Immature natural killer cell (primary cell): Measurements from ENCODE around the gene CDV3. TPM values are rescaled to one million over a fixed set of nuclear protein-coding genes. Genes with fewer than 3 reads are reported as not detected.
"Not testable (repeated sequence)": the region's sequence is repeated elsewhere in the genome, so short reads cannot be mapped to it uniquely, and the experiment has no call there.

Experiments
- DNase-seq, 3 donors: peaks; one replicate each; pipeline ENCODE4 v3.0.0; 2022; ENCODE audit warnings: mixed read lengths in 1 of 3
- H3K27ac Mint-ChIP-seq, 6 donors: one replicate each; pipeline ENCODE4 v1.8.0; 2020; ENCODE audit warnings: mixed read lengths in 6 of 6, mild to moderate bottlenecking in 5 of 6, inconsistent platforms in 4 of 6, moderate library complexity in 3 of 6
- H3K27me3 Mint-ChIP-seq, 3 donors: one replicate each; pipeline ENCODE4 v1.8.0; 2020 to 2021; ENCODE audit warnings: low read depth in 3 of 3, mild to moderate bottlenecking in 3 of 3, mixed read lengths in 3 of 3, moderate library complexity in 3 of 3, inconsistent platforms in 1 of 3
- H3K36me3 Mint-ChIP-seq, 3 donors: one replicate each; pipeline ENCODE4 v1.8.0; 2020; ENCODE audit warnings: mixed read lengths in 3 of 3, inconsistent platforms in 2 of 3, mild to moderate bottlenecking in 2 of 3
- H3K4me1 Mint-ChIP-seq, 2 donors: one replicate each; pipeline ENCODE4 v1.8.0; 2020; ENCODE audit warnings: inconsistent platforms in 2 of 2, mild to moderate bottlenecking in 2 of 2, mixed read lengths in 2 of 2, moderate library complexity in 1 of 2
- H3K4me3 Mint-ChIP-seq, 5 donors: one replicate each; pipeline ENCODE4 v1.8.0; 2020; ENCODE audit warnings: mild to moderate bottlenecking in 5 of 5, mixed read lengths in 5 of 5, inconsistent platforms in 3 of 5, moderate library complexity in 3 of 5
- H3K9me3 Mint-ChIP-seq, 6 donors: one replicate each; pipeline ENCODE4 v1.8.0; 2020; ENCODE audit warnings: mild to moderate bottlenecking in 6 of 6, mixed read lengths in 6 of 6, inconsistent platforms in 4 of 6, moderate library complexity in 3 of 6
- polyA plus RNA-seq, 3 donors: library from polyadenylated mRNA; unstranded; fragments of 300-500 nt; fragmentation: Illumina TruSeq; gene quantifications; one replicate each; pipeline ENCODE4 v1.2.3, GENCODE V29; 2021

The CDV3 gene, protein sequence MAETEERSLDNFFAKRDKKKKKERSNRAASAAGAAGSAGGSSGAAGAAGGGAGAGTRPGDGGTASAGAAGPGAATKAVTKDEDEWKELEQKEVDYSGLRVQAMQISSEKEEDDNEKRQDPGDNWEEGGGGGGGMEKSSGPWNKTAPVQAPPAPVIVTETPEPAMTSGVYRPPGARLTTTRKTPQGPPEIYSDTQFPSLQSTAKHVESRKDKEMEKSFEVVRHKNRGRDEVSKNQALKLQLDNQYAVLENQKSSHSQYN
- 10 to 100 TPM; 29.4 to 44.4 (median 30.9) TPM for polyA plus RNA-seq

DNA sequence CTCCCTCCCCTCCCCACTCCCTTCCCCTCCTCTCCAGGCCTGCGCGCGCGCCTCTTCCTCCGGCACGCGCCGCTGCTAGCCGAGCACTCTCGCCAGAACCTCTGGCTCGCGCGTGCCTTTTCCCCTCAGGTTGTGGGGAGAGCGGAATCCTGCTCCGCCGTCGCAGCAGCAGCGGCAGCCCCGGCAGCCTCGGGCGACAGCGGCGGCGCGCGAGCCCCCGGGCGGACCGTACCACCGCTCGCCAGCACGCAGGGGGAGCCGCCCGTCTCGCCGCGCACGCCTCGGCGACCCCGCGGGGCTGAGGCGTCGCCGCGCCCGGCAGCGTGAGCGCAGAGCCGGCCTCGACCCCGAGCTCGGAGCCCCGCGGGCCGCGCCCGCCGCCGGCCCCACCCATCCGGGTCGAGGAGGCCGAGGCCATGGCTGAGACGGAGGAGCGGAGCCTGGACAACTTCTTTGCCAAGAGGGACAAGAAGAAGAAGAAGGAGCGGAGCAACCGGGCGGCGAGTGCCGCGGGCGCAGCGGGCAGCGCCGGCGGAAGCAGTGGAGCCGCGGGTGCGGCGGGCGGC lies at the start of gene CDV3:
Gene CDV3 (plus strand): TSS at position 58 of the 566 bp plus-strand sequence. CDS start 359 bp downstream, at position 417.
- DNase-seq: peak in 2 of 3 donors; percentile 91

DNA sequence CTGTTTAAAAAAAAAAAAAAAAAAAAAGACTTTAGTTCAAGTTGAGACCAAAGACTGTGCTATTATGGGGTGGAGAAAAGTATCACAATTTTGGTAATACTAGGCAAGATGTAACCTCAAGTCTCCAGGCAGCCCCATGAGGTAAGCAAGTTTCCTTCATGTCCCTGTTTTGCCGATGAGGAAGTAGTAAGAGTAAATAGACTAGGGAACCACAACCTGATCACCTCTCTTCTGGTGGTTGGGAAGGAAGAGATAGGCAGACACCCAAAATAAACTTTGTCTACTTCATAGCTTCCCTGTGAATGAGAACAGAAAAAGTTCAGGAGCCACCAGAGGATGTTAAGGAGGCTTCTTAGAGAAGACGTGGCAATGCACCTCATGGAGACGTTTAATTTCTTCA lies 49.7 kb upstream of the CDV3 start:
- not testable (repeated sequence) for H3K9me3 Mint-ChIP-seq, H3K4me1 Mint-ChIP-seq, H3K27me3 Mint-ChIP-seq, H3K27ac Mint-ChIP-seq, H3K4me3 Mint-ChIP-seq, H3K36me3 Mint-ChIP-seq, DNase-seq

More for the DNA sequence above, at the start of gene CDV3:
- Mint-ChIP-seq H3K27ac (peak within 1 kb of the TSS; percentile 99 to 100 (median 100)), H3K9me3 (no peaks in the 10 kb centered on the region), H3K36me3 (peaks cover 13 to 19% (median 17%) of the 10 kb centered on the region in 3 donors), H3K27me3 (peaks cover 12 to 17% (median 13%) of the 10 kb centered on the region in 3 donors), H3K4me1 (peaks cover 58 to 70% of the 10 kb centered on the region in 2 donors), H3K4me3 (peak within 1 kb of the TSS; percentile 94 to 99 (median 97))

DNA sequence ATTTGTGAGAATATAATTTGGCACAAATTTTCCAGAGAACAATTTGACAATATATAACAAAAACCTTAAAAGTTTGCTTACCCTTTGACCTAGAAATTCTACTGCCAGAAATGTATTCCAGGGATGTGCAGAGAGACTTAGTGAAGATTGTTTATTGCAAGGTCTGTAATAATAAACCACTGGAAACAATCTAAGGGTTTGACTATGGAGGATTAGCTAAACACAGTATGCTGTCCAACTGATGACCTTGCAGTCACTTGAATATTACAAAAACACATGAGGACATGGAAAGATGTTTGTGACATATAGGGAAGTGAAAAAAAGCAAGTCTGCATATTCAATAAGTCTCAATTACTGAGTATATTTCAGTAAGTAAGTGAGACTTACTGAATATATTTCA lies 48.1 kb upstream of the CDV3 start:
- Mint-ChIP-seq H3K27ac (no peak overlapping the region), H3K36me3 (peaks cover 0 to 4% (median 0%) of the 10 kb centered on the region in 3 donors), H3K9me3 (no peaks in the 10 kb centered on the region), H3K4me3 (no peak overlapping the region), H3K4me1 (no peaks in the 10 kb centered on the region), H3K27me3 (peaks cover 0 to 4% (median 2%) of the 10 kb centered on the region in 3 donors)
- no peak for DNase-seq

DNA sequence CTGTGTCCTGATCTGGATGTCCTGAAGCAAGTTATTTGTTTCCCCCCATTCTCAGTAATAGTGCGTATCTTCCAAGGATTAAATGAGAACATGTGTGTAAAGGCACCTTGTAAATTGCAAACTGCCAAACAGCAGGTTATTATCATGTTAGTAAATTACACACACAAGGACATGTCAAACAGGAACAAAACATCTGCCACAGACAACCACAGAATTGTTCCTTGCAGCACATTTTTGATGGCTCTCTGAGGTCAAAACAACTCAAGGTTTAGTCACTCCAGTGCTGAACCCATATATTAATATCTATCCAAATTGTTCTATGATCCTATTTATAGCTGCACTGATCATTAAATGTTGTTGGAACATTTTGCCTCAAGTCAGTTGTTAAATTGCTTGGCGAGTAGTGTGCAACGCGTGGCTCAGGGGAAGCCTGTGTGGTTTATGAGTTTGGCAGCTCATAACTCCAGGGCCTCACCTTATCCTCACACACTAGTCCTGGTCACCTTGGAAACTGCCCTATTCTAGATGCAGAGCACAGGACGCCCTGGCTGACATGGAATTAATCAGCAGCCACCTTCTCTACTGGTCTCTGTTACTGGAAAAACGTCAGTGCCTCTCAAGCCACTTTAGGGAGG lies 46.3 kb upstream of the CDV3 start:
- no peaks in the 10 kb centered on the region for H3K9me3 Mint-ChIP-seq
- peaks cover 2 to 7% (median 2%) of the 10 kb centered on the region in 3 donors for H3K27me3 Mint-ChIP-seq
- H3K4me1 Mint-ChIP-seq: no peaks in the 10 kb centered on the region
- no peak for DNase-seq
- H3K36me3 Mint-ChIP-seq: peaks cover 0 to 4% (median 0%) of the 10 kb centered on the region in 3 donors
- no peak overlapping the region for H3K27ac Mint-ChIP-seq
- no peak overlapping the region for H3K4me3 Mint-ChIP-seq

DNA sequence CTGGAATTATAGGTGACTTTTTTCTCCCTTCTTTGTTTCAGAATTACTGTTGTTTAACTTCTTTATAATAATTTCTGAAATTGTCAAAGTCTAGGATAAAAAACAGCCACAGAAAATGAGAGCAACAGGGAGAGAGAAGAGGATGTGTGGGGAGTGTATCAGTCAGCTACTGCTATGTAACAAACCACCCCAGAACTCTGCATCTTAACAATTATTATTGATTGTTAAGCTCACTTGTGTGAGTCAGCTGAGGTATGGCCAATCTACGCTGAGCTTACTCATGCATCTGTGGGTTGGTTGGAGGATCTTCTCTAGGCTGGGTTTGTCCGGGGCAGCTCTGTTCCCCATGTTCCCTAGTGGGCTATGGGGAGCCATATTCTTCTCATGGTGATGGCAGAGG lies 43.7 kb upstream of the CDV3 start:
- Mint-ChIP-seq H3K4me1 (no peaks in the 10 kb centered on the region), H3K36me3 (peaks cover 0 to 4% (median 0%) of the 10 kb centered on the region in 3 donors), H3K4me3 (no peak overlapping the region), H3K27me3 (peaks cover 2 to 7% (median 2%) of the 10 kb centered on the region in 3 donors), H3K27ac (no peak overlapping the region), H3K9me3 (no peaks in the 10 kb centered on the region)
- no peak for DNase-seq

DNA sequence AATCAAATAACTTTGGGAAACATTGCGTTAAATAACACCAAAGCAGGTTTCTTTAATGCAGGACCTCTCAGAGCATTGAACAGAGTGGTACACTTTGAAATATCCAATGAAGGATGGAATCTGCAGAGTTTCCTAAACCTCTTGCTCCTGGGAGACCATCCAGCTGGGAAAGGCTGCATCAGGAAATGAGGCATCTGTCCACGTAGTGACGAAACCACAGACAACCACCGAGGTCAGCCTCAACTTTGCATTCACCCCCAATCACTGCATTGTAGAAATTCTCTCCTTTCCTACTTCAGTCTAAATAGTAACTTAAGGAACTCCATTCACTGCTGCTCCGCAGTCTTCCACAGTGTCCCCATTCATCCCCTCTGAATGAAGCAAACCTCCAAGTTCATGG lies 41.5 kb upstream of the CDV3 start:
- DNase-seq: no peak

DNA sequence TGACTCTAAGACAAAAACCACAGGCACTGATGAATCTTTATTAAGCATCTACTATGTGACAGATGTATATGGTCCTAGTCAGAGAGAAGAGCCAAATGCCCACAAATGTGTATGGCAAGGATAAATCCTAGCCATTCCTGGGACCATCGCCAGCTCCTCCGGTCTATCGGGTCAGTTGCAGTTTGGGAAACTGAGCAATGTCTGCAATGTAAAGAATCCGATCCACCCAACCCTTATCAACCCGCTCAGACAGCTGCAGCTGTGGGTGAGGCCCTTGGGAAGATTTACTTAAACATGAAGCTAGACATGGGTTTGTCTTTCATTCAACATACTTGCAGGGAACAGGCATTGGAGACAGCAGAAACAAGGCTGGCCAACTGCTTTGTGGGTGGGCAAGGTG lies 40.5 kb upstream of the CDV3 start:
- Mint-ChIP-seq H3K27ac (no peak overlapping the region), H3K27me3 (peaks cover 2 to 7% (median 4%) of the 10 kb centered on the region in 3 donors), H3K4me1 (no peaks in the 10 kb centered on the region), H3K4me3 (no peak overlapping the region), H3K9me3 (no peaks in the 10 kb centered on the region), H3K36me3 (peaks cover 0 to 4% (median 0%) of the 10 kb centered on the region in 3 donors)
- no peak for DNase-seq

More for the DNA sequence above, 41.5 kb upstream of the CDV3 start:
- Mint-ChIP-seq H3K36me3 (peaks cover 0 to 4% (median 0%) of the 10 kb centered on the region in 3 donors), H3K4me1 (no peaks in the 10 kb centered on the region), H3K4me3 (no peak overlapping the region), H3K27me3 (peaks cover 2 to 7% (median 4%) of the 10 kb centered on the region in 3 donors), H3K9me3 (no peaks in the 10 kb centered on the region), H3K27ac (no peak overlapping the region)

DNA sequence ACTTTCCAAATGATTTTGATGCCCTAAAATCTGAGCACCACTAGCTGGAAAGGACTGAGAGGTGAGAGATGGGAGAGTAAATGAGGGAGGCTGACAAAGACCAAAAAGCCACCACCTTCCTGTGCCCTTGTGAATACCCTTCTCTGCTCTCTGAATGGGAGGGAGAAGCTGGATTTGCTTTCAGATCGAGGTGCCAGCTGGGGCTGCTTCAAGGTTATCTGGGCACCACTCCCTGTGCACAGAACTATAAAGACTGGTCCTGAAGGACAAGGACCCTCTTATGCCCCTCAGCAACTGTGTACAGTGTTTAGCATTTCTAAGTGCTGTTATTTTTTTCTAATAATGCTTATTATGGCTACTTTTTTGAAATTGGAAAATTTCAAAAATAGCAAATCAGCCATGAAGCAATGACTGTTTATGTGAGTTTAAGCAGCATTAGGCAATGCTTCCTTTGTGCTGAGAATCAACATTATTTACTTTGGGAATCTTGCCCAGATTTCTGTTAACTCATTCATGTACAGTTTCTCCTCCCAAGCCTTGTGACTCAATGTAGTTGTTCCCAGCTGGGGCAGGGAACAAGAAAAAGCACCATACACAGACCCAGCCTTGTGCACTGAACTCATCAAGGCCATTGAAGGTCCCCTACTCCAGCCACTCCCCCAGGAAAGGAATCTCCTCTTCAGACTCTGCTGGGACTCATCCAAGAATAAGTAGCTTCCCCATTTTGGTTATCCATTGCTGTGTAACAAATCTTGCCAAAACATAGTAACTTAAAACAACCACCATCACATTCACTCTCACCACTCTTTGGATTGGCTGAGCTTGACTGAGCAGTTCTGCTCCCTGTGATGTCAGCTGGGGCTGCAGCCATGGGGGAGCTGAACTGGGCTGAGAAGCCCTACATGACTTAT lies 37.3 kb upstream of the CDV3 start:
- no peak overlapping the region for H3K27ac Mint-ChIP-seq
- H3K36me3 Mint-ChIP-seq: no peaks in the 10 kb centered on the region
- peaks cover 0 to 2% of the 10 kb centered on the region in 2 donors for H3K4me1 Mint-ChIP-seq
- H3K9me3 Mint-ChIP-seq: peaks cover 0 to 2% (median 0%) of the 10 kb centered on the region in 6 donors
- peaks cover 0 to 4% (median 2%) of the 10 kb centered on the region in 3 donors for H3K27me3 Mint-ChIP-seq
- no peak for DNase-seq
- H3K4me3 Mint-ChIP-seq: no peak overlapping the region

DNA sequence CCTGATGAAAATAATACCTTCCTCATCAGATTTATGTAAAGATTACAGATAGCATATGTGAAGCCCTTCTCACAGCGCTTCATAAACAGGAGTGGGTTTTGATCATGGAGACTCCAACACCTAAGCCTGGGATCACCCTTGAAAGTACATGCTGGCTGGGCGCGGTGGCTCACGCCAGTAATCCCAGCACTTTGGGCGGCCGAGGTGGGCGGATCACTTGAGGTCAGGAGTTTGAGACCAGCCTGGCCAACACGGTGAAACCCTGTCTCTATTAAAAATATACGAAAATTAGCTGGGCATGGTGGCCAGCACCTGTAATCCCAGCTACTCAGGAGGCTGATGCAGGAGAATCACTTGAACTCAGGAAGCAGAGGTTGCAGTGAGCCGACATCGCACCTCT lies 36.4 kb upstream of the CDV3 start:
- H3K36me3 Mint-ChIP-seq, DNase-seq, H3K4me3 Mint-ChIP-seq, H3K27me3 Mint-ChIP-seq, H3K9me3 Mint-ChIP-seq, H3K4me1 Mint-ChIP-seq, H3K27ac Mint-ChIP-seq: not testable (repeated sequence)

DNA sequence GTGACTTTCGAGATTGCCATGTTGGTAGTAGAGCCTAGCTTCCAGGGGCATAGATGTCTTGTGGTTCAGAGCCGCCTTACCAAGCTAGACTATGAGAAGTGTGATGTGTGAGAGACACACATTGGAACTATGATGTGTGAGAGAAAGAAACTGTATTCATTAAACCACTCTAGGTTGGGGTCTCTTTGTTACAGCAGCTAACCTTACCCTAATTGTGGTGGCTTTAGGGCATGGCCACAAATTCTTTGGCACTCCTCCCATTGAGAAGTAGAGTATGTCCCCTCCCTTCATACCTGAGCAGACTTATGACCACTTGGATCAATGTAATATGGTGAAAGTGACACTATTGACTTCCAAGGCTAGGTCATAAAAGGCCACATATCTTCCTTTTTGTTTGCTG lies 35.3 kb upstream of the CDV3 start:
- H3K27ac Mint-ChIP-seq: no peak overlapping the region
- DNase-seq: no peak
- H3K9me3 Mint-ChIP-seq: peaks cover 0 to 2% (median 0%) of the 10 kb centered on the region in 6 donors
- peaks cover 0 to 2% of the 10 kb centered on the region in 2 donors for H3K4me1 Mint-ChIP-seq
- no peaks in the 10 kb centered on the region for H3K36me3 Mint-ChIP-seq
- no peak overlapping the region for H3K4me3 Mint-ChIP-seq
- H3K27me3 Mint-ChIP-seq: peaks cover 0 to 4% (median 2%) of the 10 kb centered on the region in 3 donors

DNA sequence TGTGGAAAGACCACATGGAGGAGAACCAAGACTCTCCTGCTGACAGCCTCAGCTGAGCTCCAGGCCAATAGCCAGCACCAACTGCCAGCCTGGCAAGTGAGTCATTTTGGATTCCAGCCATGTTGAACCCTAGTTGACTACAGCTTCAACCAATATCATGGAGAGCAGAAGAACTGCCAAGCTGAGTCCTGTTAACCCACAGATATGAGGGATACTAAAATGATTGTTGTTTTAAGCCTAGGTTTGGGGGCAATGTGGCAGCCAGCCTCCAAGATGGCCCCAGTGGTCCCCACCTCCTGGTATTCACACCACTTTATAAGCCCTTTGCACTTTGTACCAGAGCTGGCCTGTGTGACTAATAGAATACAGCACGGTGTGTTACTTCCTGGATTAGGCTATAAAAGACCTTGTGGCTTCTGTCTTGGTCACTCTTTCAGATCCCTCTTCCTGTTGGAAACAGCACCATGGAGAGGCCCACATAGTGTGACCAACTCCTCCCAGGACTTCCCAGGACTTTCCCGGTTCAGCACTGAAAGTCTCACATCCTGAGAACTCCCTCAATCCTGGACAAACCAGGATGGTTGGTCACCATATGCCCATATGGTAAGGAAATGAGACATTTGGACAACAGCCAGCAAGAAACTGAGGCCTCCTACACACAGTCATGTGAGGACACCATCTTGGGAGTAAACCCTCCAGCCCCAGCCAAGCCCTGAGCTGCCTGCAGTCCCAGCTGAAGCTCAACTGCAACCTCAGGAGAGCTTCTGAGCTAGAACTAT lies 32.4 kb upstream of the CDV3 start:
- Mint-ChIP-seq H3K4me1 (peaks cover 0 to 2% of the 10 kb centered on the region in 2 donors), H3K36me3 (no peaks in the 10 kb centered on the region), H3K9me3 (peaks cover 0 to 2% (median 0%) of the 10 kb centered on the region in 6 donors), H3K27ac (no peak overlapping the region), H3K27me3 (peaks cover 2 to 4% (median 2%) of the 10 kb centered on the region in 3 donors), H3K4me3 (no peak overlapping the region)
- DNase-seq: no peak

DNA sequence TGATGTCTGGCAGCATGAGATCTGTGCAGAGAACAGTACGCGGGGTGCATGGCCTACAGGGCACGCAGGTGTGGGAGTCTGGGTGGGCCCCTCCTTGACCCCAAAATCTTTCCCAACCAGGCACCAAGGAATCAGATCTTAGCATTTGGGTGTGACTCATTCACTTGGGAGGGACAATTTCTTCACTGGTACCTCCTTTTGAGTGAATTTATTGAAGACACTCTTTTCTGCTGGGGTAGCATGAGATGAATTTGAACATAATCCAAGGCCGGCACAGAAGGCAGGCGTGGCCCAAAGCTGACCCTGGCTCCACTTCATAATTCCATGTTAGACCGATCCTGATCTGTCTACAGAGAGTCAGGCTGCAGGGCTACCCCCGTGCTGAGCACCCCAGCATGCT lies 30.6 kb upstream of the CDV3 start:
- Mint-ChIP-seq H3K36me3 (peaks cover 0 to 4% (median 0%) of the 10 kb centered on the region in 3 donors), H3K27me3 (peaks cover 2 to 4% (median 2%) of the 10 kb centered on the region in 3 donors), H3K9me3 (peaks cover 0 to 2% (median 0%) of the 10 kb centered on the region in 6 donors), H3K4me3 (no peak overlapping the region), H3K4me1 (peaks cover 0 to 2% of the 10 kb centered on the region in 2 donors), H3K27ac (no peak overlapping the region)
- DNase-seq: no peak

DNA sequence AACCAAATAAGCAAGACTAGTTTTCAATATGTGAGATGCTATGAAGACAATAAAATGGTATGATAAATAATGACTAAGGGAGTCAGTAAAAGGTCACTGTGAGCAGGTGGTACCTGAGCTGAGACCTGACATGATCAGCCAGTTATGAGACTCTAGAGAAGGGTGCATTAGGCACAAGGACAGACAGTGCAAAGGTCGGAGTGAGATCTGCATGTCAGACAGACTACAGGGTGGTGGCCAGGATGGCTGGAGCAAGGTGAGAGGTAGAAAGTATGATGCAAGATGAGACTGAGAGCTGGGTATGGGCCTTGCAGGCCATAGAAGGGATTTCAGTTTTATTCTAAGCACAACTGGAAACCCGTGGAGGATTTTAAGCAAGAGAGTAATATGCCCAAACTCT lies 28.5 kb upstream of the CDV3 start:
- H3K27me3 Mint-ChIP-seq, H3K9me3 Mint-ChIP-seq, H3K36me3 Mint-ChIP-seq, H3K4me3 Mint-ChIP-seq, H3K4me1 Mint-ChIP-seq, H3K27ac Mint-ChIP-seq, DNase-seq: not testable (repeated sequence)
